ENCODE measurements around the gene MAML3.

MAML3 gene

DNA sequence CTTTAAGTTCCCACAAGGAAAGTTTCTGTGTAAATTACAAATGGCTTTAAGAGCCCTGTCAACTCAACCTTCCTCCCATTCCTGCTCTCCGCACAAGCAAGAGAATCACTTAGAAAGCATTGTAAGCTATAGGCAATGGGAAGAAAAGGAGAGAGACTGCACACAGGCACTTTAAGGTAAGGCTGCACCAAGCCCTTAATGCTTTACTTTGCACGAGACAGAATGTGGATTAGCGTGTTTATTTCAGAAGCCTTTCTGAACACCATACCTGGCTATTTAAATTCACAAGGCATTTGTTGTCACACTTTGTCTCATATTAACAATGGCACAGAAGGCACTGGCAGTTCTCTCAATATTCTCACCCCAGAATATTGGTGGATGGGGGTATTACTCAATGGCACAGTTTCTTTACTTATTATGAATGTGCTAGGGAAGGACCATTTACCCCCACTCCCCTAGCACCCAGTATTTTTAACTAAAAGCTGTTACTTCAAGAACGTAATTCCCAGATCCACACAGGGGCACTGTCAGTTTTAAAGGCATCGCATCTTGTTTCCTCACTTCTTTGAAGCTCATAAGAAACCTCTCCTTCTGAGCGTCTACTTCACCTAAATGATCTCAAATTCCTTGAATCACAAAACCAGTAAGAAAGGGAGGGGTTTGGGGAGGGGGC is 150.0 kb downstream of the MAML3 start:
- DNase-seq (ENCODE audit: low read depth), result no peak

DNA sequence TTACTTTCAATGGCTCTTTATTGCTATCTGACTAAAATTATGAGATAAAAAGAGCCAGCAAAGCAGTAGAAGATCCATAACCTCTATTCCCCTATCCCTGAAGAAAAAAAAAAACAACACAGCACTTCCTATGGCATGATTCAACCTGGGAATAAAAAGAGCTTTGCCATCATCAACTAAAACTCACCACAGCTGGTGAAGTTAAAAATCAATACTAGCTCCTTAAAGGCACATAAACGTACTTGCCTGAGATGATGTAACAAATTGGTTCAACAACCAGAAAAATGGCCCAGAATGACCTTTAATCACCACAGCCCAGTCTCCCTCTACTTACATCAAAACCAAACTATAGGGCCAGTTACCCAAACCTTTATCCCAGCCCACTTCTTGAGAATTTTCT is 153.8 kb downstream of the MAML3 start:
- no peak for DNase-seq (ENCODE audit: low read depth)

DNA sequence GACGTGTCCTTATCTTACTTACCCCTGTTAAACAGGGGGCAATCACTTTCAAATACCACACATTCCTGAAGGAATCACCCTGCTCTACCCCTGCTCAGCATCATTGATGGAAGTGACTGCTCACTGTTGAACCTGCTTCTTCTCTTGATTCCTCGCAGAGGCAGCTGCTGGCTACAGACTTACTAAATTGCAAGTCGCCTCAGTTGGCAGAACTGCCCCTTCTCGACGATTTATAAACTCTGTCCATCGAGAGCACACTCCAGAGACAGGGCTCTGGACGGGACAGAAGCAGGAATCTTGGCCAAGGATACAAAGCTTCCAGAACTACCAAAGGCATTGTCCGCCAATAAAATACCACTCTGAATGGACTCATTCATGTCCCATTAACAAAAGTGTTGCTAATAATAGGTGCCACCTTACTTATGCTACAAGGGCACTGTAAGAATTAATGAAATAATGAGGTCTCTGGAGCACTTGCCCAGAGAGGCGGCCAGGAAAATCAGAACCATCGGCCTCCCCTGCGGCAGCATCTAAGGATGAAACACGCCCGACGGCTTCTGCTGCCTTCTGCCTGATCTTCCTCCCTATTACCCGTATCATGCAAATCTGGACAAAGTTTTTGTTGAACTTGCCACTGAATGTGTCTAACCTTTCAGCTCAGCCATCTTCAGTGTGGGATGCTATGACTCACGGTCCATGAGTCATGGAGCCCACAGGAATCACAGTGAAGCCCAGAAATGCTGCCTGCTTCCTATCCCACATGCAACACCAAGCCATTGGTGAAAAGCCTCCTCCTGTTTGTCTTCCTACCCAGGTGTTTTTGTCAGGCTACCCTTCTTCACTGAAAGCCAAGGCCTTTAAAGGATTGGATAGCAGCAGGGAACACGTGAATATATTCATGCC is 164.9 kb downstream of the MAML3 start:
- peak; percentile 94 for DNase-seq (ENCODE audit: low read depth)

DNA sequence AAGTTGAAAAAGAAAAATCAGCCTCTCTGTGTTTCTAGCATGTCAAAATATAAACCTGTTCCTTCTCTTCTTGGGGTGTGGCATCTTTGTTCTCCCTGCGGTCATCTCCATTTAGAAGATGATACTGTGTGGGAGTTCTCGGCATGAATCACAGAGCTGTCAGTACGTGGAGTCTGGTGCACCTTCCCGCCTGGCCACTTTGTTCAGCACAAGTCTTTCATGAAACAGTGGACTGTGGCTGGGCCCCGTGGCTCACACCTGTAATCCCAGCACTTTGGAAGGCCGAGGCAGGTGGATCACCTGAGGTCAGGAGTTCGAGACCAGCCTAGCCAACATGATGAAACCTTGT is 166.5 kb downstream of the MAML3 start:
- no peak for DNase-seq (ENCODE audit: low read depth)

DNA sequence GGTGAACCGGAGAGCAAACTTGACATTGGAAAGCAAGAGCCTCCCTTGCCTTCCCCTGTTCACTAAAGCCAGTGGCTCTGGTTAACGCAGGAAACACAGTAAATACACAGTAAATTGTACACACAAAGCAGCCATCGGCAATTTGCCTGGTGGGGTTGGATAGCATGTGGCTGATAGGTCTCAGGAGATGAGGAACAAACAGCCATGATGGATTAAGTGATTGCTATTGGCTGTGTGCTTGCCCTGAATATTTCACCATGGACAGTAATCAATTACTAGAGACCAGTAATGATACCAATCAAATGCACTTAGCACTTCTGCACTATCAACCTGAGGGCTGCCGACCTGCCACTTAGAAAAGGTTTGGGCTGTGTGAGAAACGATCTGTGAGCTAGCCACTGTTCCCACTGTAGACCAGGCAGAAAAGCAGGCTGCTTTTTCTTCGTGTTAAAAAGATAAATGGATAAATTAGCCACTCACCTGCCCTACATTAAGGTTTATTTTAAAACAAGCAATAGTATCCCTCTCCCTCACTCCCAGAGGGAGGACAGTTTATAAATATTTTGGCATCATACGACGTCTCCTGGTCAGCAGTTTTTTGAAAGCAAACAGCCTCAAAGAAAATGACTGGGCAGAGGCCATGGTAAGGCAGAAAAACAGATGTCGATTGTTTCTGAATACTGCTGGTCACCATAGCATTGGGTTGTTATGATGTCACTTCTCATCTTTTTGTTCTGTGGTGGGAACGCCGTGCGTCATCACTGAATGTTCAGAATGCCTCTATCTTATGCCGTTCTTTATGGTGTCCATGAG is 167.1 kb downstream of the MAML3 start:
- no peak for DNase-seq (ENCODE audit: low read depth)

DNA sequence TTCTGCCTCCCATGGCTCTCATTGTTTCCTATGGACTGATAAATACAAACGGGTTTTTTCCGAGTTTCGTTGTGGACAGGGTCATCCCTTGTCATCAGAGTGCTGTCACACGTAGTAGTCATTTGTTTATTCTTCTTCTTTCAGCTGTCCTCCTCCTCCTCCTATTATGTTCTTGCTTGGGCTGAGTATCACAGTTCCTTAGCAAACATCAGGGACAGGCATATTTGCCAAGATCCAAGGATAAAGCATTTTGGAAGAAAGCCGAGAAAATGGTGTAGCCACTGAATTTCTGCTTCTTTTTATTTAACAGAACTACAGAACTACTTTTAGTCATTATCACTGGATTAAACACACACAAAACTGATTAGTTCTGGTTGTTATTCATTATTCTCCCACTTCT is 167.9 kb downstream of the MAML3 start:
- no peak for DNase-seq (ENCODE audit: low read depth)

DNA sequence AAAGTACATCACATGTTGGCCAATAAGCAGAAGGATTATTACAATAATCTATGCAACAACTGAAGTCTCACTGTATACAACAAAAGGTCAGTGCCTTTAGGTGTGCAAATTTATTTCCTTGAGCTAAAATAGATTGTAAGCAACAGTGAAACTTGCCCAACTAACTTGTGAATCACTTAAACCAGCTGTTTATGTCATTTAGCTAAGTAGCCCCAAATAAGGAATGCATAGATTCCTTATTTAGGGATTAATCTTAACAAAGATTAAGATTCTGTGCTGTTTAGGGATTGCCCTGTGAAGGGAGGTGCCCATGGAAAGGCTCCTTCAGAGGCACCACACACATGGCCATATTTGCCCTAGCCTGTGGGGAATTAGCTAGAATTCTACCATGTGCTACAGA is 168.6 kb downstream of the MAML3 start:
- DNase-seq (ENCODE audit: low read depth), result no peak

DNA sequence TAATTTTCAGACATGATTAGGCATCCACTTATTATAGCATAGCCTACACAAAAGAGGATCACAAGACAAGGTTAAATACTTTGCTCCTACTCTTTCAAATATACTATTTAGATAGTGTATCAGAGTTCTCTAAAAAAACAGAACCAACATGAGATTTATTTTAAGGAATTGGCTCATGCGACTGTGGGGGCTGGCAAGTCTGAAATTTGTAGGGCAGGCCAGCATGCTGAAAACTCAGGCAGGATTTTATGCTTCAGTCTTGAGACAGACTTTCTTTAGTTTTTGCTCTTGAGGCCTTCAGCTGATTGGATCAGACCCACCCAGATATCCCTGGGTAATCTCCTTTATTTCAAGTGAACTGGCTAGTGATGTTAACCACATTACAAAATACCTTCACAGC is 169.5 kb downstream of the MAML3 start:
- DNase-seq (ENCODE audit: low read depth), result no peak

DNA sequence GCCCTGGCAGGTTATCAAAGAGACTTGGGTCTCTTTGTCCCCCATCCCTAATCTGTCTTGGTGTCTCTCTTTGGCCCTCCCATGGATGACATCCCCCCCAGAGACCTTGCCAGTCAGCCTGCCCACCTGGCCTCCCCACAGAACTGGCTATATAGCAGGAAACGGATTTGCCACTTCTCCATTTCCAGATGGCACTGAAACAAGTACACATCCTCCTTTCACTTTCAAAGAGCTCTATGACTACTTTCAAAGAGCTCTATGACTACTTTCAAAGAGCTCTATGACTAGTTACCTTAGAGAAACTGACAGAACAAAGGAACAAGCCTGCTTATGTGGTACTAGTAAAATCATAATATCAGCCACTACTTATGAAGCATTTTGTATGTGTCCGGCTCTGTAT is 175.3 kb downstream of the MAML3 start:
- no peak for DNase-seq (ENCODE audit: low read depth)

DNA sequence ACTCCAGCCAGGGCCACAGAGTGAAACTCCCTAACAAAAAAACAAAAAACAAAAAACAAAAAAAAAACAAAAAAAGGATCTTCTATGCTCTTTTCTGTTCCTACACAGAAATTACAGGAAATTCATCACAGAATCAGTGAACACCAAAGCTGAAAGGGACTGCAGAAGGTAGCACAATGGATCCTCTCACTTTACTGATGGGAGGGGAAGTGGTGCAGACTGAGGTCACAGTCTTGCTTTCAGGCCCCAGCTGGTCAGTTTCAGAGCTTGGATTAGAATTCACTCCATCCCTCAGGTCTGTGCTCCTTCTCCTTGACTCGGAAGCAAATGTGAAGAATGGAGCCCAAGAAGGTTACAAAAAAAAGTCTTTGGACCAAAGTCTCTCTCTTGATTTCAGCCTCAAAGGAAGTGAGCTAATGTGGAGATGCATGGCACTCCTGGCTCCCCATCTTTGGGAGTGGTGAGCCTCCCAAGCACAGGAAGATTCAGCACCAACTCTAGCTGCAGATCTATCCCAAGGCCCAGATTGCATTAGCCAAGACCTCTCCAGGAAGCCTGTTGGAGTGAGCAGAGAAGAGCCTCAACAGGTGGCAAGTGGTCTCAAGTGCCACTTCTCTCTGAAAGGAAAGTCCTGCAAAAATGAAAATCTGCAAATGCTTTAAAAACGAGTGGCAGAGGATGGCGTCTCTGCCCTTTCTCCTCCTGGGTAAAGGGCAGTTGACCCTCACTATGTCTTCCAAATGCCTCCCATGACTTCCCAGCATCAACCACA is 176.0 kb downstream of the MAML3 start:
- DNase-seq (ENCODE audit: low read depth), result no peak

DNA sequence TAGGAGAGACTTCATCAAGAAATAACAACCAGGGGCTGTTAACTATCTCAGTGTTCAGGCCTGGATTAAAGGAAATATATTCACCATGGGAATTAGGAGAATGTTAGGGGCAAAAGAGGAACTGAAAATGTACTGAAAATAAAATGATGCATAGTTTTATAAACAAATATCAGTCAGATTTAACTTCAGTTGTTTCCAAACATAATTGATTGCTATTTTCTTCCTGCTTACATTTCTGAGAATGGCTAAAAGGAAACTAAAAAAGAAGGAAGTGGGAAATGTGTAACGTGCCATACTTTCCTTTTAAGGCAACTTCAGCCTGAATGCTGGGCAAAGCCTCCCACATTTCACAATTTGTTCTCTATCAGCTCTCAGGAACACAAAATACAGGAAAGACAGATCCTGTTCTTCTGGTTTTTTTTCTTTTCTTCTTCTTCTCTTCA is 178.1 kb downstream of the MAML3 start:
- DNase-seq (ENCODE audit: low read depth), result no peak

DNA sequence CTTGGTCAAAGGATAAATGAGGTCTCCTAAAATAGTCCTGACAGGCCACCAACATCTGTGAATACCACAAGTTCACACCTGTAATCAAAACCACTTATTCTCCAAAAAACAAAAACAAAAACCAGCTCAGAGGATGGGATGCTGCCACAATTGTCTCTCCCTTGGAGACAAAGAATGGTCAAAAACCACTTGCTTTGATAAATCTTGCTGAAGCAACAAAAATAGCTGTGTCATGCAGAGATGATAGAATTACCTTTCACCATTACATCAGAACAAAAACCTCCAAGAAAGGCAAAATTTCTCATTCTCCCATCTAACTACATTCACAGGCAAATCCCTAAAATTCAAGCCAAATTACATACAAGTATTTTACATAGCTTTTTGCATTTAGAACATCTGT is 180.4 kb downstream of the MAML3 start:
- DNase-seq (ENCODE audit: low read depth), result no peak

DNA sequence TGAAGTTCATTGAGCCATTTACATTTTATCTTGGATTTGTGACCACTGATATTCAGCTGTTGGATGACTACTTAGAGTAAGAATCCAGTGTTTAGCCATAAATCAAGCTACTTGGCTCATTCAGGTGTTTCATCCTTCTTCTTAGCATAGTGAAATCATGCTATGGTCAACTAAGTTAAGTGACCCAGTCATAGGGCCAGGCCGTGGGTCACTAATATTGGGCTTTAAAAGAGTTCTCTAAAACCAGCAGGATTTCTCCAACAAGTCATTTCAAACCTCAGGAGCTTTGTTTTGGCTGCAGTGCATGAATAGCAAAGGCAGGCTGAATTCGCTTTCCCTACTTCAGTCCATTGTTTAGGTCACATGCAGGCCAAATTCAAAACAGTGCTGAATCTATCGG is 181.0 kb downstream of the MAML3 start:
- no peak for DNase-seq (ENCODE audit: low read depth)

DNA sequence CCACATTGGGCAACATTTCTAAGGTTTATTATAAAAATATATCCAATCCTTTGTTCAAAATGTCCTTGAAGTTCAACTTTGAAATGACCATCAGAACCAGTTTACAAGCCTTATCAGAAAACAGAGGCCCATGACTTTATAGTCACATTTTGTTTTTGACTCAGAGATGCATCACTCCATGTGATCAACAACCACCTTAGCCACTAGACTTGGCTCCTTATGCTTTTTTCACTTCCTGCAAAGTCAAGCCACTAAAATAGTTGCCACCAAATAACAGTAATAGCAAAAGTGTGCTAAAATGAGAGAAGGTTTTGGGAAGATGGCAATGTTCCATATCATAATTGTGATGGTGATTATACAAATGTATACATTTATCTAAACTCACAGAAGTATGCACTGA is 181.7 kb downstream of the MAML3 start:
- no peak for DNase-seq (ENCODE audit: low read depth)

DNA sequence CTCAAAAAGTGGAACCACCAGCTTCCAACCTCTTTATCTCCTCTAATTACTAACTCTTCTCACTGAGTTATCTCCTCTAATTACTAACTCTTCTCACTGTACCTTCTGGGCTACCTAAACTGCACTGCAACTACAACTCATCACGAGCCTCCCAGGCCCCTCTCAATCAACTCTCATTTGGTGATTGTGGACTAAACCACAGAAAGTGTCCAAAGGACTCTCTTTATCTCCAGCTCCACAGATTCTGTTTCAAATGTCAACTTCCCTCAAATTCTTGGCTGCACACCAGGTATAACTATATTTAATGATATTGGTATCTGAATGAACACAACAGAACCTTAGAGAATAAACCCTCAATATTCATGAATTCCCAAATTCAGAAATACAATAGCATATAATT is 182.9 kb downstream of the MAML3 start:
- DNase-seq (ENCODE audit: low read depth), result no peak

DNA sequence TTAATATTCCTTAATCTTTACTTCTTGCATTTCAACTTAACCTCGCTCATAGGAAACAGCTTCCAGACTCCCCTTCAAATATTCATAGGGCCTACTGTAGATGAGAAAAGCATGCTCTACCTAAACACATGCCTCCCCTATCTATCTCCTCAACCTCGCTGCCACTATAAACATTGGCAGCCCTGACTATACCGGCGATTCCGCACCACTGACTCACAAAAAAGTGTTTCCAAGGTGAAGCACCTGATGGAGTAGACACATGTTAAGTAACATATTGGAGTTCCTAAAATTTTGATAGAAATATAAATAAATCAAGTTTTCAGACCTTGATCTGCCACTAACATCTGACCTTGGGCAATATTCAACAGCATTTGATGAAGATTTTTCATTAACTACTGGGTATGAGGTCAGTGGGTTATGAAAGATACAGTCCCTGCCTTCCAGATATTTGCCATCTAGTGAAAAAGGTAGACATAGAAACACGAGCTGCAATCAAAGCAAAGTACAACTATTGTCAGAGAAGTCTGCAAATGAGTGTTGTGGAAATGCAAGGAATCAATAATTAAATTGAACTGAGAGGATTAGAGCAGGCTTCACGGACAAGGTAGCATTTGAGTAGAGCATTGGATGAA is 184.2 kb downstream of the MAML3 start:
- no peak for DNase-seq (ENCODE audit: low read depth)

DNA sequence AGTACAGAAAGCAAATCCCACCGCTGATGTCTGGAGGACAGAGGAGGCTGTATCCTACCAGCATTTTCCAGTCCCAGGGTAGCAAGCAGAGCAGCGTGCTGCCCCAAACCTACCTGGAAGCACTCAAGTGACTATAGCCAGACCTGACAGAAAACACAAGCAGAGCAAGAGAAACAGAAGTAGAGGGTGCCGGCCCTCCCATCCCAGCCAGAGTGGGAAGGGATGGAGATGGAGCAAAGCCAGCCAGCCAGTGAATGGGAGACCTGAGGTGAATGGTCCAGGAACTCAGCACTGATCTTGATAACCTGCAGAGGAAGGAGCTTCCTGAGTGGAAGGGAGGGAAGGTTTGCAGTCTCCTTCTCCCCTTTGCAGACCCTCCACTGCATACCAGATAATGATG is 185.2 kb downstream of the MAML3 start:
- DNase-seq (ENCODE audit: low read depth), result no peak

DNA sequence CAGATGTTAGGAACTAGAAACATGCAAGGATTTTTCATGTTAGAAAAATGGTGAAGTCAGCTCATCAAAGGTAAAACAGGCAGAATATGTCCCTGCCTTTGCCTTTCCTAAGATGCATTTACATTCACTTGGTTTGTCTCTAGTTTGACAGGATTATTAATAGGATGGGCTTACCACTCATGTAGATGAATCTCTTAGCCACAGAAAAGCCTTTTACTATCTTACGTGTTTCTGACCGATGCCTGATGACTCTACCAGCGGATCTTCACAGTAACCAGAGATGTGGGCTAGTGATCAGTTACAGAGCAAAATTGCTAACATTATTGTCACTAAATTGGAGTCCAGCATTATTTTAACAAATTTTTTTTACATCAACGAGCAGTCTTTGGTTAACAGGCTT is 187.6 kb downstream of the MAML3 start:
- no peak for DNase-seq (ENCODE audit: low read depth)

DNA sequence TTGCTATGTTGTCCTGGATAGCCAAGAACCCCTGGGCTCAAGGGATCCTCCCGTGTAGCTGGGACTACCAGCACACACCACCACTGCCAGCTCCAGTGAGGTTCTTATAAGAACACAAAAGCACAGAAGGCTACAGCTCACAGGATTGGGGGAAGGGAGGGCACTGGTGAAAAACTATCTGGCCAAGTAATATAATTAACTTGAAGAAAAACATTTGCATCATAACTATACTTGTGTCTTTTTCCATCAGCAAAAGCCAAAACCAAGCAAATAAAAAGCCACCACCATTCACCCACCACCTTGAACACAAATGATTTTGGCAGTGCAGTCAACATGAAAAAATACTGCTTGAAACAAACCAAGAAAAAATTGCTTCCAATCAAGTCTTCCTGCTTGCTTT is 188.2 kb downstream of the MAML3 start:
- DNase-seq (ENCODE audit: low read depth), result no peak

DNA sequence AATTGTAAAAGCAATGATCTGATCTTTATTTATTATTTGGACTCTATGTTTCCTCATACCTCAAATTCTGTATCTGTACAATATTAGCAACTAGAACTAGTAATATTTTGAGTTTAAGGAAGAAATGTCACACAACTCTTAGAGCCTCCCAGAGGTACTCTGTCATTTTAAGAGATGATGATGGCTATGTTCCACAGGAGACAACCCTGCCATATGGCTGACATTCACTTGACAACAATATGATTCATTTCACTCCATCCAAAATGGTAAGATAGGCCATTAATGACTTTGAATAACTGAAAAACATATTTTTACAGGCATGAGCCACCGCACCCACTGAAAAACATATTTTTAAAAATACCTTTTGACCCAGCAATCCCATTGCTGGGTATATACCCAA is 190.3 kb downstream of the MAML3 start:
- no peak for DNase-seq (ENCODE audit: low read depth)

DNA sequence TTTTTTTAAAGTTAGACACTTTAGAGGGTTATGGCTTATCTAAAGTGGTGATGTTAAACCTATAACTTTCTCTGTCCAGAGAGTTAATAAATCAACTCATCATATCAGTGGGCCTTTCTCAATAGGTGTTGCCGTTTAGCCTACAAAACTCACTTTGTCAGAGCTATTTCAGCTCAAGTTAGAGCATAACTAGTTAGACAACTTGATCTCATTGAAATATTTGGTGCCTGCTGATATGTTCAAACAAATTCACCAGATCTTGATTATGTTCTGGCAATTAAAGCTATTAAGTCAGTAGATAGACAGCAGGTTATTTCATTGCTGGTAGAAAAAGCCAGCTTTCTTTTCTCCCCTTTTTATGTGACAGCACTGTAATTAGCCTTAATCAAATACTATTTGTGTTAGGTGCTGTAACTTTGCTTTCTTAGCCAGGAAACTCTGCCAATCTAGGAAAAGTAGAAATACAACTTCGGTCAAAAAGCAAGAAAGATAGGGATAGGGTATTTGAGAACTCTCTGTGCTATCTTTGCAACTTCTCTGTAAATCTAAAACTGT is 191.8 kb downstream of the MAML3 start:
- no peak for DNase-seq (ENCODE audit: low read depth)
